Adrenal gland (tissue), 5 donors: ENCODE measurements around the gene NTRK1.

Source experiments
- CTCF ChIP-seq, 6 experiments: fragments of 450-650 bp in 4 of 6; fragments of 200-600 bp in 2 of 6; sonication (generic) in 1 of 6; IDR thresholded peaks; 1 replicate in 5 of 6; 2 replicates in 1 of 6; pipeline versions ENCODE4 v1.5.1 to v1.8.0; 2016 to 2021; ENCODE audit warnings: antibody characterized with exemption in 6 of 6, mild to moderate bottlenecking in 2 of 6, moderate library complexity in 1 of 6
- POLR2A ChIP-seq, 2 donors: fragments of 450-650 bp; IDR thresholded peaks; one replicate each; pipeline ENCODE4 v1.6.1; 2017; ENCODE audit warnings: antibody characterized with exemption in 2 of 2, mild to moderate bottlenecking in 2 of 2, moderate library complexity in 1 of 2
- donor health status: DM: no; HTN: no; CAD: no.

- no peak for TF ChIP-seq CTCF (IDR thresholded peaks at IDR 0.05)
- TF ChIP-seq POLR2A (IDR thresholded peaks at IDR 0.05) = no peak
Measured at GRCh38 chr1:156895455-156895812, 34.8 kb downstream of the NTRK1 start.
